Omental fat pad (tissue), 4 donors: ENCODE data around the gene HES2. TPM values are rescaled to one million over a fixed set of nuclear protein-coding genes. Genes with fewer than 3 reads are reported as not detected.

Source experiments
- ATAC-seq: fragments of 150-250 bp; one replicate; pipeline ENCODE4 v1.9.1; 2016; ENCODE audit warnings: mild to moderate bottlenecking, moderate library complexity; ENCODE audit not compliant: low FRiP score
- DNase-seq: peaks from one replicate; pipeline ENCODE4 v3.0.0-alpha.2; 2019; ENCODE audit warnings: low spot score
- total RNA-seq, 4 donors: library from RNA; depleted of rRNA; stranded (reverse); fragments of >200 nt; gene quantifications; one replicate each; pipeline ENCODE4 v1.1.0, GENCODE V29; 2016
- TF ChIP-seq, protein P1 (sequence below), 3 donors: fragments of 450-650 bp; IDR thresholded peaks; one replicate each; pipeline ENCODE4 v1.5.1; 2016 to 2017; ENCODE audit warnings: antibody characterized with exemption in 3 of 3, mild to moderate bottlenecking in 3 of 3, moderate library complexity in 2 of 3

HES2 gene
- total RNA-seq, 4 donors from 2014 or later = 0.12 TPM; not detected in 3

DNA sequence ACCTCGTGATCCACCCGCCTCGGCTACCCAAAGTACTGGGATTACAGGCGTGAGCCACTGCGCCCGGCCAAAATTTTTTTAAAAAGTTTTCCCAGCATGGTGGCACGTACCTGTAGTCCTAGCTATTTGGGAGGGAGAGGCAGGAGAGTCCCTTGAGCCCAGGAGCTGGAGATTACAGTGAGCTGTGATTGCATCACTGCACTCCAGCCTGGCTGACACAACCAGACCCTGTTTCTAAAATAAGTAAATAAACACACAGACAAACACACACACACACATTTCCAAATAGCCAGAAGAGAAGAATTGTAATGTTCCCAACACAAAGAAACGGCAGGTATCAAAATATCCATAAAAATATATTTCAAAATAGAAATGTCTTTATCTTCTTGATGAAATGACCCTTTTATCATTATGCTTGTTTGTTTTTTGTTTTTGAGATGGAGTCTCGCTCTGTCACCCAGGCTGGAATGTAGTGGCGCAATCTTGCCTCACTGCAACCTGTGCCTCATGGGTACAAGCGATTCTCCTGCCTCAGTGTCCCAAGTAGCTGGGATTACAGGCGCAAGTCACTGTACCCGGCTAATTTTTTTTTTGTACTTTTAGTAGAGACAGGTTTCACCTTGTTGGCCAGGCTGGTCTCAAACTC, 9.3 kb downstream of the HES2 start:
- DNase-seq = no peak
- TF ChIP-seq, protein P1, sequence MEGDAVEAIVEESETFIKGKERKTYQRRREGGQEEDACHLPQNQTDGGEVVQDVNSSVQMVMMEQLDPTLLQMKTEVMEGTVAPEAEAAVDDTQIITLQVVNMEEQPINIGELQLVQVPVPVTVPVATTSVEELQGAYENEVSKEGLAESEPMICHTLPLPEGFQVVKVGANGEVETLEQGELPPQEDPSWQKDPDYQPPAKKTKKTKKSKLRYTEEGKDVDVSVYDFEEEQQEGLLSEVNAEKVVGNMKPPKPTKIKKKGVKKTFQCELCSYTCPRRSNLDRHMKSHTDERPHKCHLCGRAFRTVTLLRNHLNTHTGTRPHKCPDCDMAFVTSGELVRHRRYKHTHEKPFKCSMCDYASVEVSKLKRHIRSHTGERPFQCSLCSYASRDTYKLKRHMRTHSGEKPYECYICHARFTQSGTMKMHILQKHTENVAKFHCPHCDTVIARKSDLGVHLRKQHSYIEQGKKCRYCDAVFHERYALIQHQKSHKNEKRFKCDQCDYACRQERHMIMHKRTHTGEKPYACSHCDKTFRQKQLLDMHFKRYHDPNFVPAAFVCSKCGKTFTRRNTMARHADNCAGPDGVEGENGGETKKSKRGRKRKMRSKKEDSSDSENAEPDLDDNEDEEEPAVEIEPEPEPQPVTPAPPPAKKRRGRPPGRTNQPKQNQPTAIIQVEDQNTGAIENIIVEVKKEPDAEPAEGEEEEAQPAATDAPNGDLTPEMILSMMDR (IDR thresholded peaks at IDR 0.05) = no peak
- ATAC-seq = no peak

DNA sequence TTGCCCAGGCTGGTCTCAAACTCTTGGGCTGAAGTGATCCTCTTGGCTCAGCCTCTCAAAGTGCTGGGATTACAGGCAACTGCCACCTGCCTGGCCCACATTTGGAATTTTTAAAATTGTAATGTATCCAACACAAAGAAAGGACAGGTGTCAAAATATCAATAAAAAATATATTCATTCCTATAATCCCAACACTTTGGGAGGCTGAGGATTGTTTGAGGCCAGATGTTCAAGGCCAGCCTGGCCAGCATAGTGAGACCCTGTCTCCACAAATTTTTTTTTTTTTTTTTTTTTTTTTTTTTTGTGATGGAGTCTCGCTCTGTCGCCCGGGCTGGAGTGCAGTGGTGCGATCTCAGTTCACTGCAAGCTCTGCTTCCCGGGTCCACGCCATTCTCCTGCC, 10.0 kb downstream of the HES2 start:
- ATAC-seq = no peak
- DNase-seq = no peak
- TF ChIP-seq, protein P1 (IDR thresholded peaks at IDR 0.05) = no peak

DNA sequence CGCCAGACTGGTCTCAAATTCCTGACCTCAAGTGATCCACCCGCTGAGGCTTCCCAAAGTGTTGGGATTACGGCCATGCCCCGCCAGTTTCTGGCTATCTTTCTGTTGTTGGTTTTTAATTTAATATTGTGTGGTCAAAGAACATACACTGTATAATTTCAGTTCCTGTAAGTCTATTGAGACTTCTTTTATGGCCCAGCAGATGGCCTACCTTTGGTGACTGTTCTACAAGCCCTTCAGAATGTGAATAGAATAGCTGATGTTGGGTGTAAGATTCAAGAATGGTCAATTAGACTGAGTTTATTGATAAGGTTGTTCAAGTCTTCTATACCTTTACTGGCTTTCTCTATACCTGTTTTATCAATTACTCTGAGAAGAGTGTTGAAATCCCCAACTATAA, 10.7 kb downstream of the HES2 start:
- ATAC-seq (no peak), DNase-seq (no peak)
- TF ChIP-seq, protein P1 (IDR thresholded peaks at IDR 0.05) = no peak

DNA sequence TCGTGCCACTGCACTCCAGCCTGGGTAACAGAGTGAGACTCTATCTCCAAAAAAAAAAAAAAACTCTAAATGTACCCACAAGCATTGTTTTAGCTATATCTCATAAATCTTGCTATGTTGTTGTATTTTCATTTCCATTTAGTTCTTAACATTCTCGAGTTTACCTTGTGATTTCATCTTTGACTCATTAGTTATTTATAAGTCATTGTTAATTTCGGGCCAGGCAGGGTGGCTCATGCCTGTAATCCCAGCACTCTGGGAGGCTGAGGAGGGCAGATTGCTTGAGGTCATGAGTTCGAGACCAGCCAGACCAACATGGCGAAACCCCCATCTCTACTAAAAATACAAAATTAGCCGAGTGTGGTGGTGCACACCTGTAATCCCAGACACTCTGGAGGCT, 11.7 kb downstream of the HES2 start:
- DNase-seq (no peak), ATAC-seq (no peak)
- TF ChIP-seq, protein P1 (IDR thresholded peaks at IDR 0.05) = no peak

DNA sequence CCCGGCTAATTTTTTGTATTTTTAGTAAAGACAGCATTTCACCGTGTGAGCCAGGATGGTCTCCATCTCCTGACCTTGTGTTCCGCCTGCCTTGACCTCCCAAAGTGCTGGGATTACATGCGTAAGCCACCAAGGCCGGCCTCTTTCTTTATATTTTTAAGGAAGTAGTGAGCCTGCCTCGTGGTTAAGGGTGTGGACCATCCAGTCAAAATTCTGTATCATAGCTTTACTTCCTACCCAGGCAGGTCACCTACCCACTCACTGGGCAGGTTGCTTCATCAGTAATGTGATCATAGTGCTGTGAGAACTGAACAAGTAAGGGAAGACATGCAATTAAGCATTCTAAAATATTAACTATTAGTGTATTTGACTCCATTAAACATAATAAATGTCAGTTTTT, 18.0 kb downstream of the HES2 start:
- DNase-seq (no peak), ATAC-seq (no peak)
- TF ChIP-seq, protein P1 (IDR thresholded peaks at IDR 0.05) = no peak

DNA sequence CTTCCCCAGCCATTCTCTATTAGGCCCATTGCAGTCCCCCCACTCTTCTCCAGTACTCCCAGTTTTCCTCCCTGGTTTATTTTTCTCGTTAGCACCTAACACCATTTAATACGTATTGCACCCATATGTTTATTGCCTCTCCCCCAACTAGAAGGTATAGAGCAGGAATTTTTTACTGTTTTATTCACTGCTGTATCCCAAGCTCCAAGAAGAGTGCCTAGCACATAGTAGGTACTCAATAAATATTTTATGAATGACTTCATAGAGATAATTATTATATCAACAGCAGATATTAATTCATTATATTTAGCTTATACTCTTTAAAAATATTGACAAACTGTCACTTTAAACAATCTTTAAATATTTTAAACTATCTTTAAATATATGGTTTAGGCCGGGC, 20.4 kb downstream of the HES2 start:
- TF ChIP-seq, protein P1 (IDR thresholded peaks at IDR 0.05) = no peak
- no peak for ATAC-seq
- DNase-seq = no peak

DNA sequence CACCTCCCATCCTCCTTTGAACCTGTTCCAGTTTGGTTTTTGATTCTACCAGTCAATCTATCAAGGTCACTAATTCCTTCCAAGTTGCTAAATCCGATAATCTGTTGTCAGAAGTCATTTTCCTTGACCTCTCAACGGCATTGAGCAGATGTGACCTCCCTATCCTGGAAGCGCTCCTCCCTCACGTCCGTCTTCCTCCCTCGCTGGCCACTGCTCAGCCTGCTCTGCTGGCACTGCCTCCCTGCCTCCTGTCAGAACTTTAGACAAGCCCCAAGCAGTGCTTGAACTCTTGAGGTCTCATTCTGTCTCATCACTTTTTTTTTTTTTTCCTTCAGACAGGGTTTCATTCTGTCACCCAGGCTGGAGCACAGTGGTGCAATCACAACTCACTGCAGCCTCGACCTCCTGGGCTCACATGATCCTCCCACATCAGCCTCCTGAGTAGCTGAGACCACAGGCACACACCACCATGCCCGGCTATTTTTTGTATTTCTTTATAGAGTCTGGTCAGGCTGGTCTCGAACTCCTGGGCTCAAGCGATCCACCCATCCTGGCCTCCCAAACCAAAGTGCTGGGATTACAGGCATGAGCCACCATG, 21.8 kb downstream of the HES2 start:
- DNase-seq (no peak), ATAC-seq (no peak)
- TF ChIP-seq, protein P1 (IDR thresholded peaks at IDR 0.05) = no peak
